NCI-H1694 (cell line): ENCODE data around the gene CEND1.
A peak's percentile ranks its signal among the peaks of the same experiment; 100 is the strongest.

Source experiments
- DNase-seq: peaks from one replicate; lab custom pipeline; 2025; lab: John Stamatoyannopoulos, UW

CEND1 gene

GRCh38 chr11:777288-778255, 12.3 kb downstream of the CEND1 start, which contains the start of gene GATD1:
GATD1 (minus strand) TSS chr11:777487; CDS start chr11:777462, 25 bp downstream.
- DNase-seq: peak; percentile 62

DNA sequence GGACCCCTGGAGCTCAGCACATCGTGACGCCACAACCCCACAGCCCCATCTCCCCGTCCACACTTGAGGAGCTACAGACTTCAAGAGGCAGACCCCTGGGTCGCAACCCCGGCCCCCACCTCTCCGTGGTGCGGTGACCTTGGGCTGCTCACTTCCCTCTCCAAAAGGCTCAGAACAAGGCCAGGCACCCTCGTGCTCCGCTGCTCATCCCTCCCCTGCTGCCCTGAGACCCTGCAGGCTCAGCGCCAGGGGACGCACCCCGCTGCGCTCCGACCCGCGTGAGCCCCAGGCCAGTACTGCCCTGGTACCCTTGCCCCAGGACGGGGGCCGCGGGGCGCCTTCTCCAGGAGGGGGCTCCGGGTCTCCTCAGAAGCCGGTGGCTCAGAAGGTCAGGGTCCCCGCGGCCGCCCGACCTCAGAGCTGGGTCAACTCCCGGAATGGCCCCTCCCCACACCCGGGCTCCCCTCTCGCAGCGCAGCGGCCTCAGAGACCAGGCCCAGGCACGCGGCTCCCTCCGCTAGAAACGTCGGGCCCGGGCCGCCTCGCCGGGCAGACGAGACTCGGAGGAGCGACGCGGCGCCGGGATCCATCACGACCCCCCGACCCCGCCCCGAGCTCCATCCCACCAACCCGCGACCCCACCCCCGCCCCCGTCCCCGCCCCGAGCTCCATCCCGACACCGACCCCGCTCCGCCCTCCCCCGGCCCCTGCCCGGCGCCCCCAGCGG, 13.2 kb downstream of the CEND1 start:
- no peak for DNase-seq

- no peak for DNase-seq
These were observed 13.7 kb downstream of the CEND1 start for GRCh38 chr11:776263-776560.

GRCh38 chr11:774873-775592, 14.9 kb downstream of the CEND1 start:
- DNase-seq: no peak

DNA sequence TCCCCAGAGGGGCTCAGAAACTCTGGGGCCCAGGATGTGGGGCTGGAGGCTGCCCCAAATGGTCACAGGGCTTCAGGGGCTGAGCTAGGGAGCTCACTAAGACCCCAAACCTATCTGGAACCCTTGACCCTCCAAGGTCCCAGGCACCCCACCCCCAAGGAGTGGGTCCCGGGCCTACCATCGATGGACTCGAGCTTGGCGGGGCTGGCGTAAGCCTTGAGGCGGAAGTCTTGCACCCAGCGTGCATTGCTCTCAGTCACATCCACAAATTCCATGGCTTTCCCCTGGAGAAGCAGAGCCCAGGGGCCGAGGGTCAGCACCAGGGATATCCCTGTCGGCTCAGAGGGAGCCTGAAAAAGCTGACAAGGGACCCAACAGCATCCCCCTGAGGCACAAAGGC, 16.1 kb downstream of the CEND1 start:
- no peak for DNase-seq

DNA sequence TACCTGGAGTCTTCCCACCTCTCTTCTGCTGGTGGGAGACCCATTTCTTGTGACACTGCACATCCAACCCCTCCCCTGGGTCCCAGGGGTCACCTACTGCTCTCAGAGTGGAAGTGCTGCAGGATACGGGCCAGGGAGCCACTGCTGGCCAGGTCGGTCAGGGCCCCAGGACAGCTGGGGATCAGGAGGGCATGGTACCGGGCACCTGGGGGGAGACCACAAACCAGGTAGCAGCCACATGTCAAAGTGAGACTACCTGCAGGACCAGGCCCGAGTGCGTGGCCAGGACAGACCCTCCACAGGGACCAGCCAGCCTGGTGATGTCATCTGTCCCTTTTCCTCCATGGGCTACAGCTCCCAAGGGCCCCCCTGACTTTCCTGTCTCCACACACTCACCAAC, 16.5 kb downstream of the CEND1 start:
- no peak for DNase-seq

- DNase-seq: no peak
These were observed 17.2 kb downstream of the CEND1 start for GRCh38 chr11:772429-773390.

GRCh38 chr11:771617-772204, 18.2 kb downstream of the CEND1 start:
- DNase-seq: no peak

DNA sequence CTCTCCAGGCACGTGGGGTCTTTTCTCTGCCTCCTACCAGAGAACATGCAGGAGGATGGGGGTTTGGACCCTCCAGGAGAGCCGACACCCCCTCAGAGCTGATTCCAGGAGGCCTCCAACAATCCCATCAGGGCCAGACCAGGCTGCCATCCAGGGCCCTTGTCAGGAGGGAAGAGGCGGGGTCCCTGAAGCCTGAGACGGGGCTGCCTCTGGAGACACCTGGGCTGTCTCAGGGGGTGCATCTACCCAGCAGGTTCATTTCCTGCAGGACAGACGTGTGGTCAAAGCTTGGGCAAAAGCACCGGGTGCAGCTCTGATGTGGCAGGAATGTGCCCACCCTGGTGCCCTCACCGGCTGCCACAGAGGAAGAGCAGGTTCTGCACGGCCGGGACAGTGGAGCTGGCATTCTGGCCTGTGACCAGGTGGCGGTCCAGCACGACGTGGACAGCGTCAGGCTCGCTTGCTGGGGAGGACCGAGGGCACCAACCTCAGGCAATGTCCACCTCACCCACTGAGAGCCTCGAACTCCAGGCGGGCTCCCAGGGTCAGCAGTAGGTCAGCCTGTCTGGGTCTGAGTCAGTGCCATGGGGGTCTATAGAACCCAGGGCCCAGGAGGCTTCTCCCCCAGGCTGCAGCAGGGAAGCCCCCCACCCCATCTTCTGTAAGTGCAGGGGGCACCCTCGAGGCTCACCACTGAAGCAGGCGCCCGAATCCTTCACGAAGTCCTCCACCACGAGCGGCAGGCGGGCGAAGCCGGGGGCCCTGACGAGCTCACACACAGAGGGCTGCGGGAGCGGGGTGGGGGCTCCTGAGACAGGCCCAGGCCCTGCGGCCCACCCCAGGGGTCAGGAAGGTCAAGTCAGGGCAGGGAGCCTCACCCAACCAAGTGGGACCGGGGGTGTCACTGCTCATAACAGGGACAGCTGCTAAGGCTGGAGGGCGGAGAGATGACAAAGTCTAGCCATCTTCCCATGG, 19.0 kb downstream of the CEND1 start:
- DNase-seq: no peak

GRCh38 chr11:769887-770641, 19.8 kb downstream of the CEND1 start:
- DNase-seq: no peak

DNA sequence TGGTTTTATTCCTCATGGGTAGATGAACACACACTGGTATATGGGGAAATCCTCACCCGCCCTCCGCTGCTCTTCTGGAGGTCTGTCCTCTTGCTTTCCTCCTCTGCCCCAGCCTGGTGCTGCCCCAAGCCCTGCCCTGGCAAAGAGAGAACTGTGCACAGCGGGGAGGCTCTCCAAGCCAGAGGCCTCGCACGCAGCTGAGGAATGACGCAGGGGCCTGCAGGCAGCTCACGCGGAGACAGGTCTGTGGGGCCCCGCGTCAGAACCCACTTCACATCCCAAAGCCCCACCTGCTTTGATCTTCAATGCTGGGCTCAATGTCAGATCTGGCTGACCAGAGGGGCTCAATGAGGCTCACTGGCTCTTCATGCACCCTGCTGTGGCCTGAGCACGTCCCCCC, 22.7 kb downstream of the CEND1 start:
- no peak for DNase-seq

- DNase-seq: no peak
These were observed 23.0 kb downstream of the CEND1 start for GRCh38 chr11:766936-767210.

- DNase-seq: no peak
These were observed 23.6 kb downstream of the CEND1 start for GRCh38 chr11:766106-766935.

DNA sequence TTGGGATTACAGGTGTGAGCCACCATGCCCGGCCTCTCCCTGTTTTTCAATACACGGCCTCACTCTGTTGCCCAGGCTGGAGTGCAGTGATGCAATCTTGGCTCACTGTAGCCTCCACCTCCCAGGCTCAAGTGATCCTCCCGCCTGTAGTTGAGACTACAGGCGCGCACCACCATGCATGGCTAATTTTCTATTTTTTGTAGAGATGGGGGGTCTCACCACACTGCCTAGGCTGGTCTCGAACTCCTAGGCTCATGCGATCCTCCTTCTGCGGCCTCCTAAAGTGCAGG, 24.1 kb downstream of the CEND1 start:
- no peak for DNase-seq

DNA sequence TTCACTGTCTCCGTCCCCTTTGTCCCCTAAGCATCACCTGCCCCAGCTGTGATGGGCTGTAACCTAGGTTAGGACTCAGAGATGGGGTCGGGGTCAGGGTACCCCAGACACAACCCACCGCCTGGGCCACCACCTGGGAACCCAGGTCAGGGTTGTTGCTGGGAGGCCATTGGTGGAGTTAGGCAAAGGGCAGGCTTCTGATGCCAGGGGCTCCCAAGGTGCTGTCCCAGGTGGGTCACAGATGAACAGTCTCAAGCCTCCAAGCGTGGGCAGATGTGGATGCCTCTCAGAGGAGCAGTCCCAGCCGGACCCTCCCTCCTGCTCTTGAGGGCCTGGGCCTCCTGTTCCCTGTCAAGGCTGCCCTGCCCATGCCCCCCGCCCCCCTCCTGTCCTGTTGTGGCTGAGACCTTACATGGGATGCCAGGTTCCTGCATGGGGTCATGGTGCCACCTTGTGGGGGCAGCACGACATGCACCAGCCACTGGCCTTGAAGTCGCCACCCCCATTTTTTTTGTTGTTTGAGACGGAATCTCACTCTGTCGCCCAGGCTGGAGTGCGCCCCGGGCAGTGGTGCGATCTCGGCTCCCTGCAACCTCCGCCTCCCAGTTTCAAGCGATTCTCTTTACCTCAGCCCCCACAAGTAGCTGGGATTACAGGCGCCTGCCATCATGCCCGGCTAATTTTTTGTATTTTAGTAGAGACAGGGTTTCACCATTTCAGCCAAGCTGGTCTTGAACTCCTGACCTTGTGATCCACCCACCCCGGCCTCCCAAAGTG, 24.7 kb downstream of the CEND1 start:
- DNase-seq: peak; percentile 29

DNA sequence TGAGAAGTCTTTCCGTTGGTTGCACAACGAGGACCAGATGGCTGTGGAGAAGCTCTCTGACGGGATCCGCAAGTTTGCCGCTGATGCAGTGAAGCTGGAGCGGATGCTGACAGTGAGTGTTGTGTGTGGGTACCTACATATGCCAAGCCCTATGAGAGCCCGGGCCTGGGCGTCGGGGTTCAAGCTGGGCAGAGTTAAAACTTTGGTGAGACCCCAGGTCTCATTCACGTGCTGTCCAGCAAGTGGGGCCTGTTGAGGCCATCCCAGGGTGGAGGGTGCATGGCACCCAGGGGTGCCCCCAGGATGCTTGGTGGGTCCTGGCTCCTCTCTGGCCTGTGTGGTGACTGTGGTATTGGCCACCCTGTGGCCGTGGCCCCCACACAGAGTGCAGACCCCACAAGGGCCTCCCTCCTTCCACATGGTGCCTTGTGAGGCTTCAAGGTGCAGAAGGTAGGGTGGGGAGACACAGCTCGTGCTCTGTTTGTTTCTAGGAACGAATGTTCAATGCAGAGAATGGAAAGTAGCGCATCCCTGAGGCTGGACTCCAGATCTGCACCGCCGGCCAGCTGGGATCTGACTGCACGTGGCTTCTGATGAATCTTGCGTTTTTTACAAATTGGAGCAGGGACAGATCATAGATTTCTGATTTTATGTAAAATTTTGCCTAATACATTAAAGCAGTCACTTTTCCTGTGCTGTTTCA, 25.4 kb downstream of the CEND1 start:
- DNase-seq: peak; percentile 28
